ENCODE data around the gene KRT86. TPM values are rescaled to one million over a fixed set of nuclear protein-coding genes. Genes with fewer than 3 reads are reported as not detected.

KRT86 gene
- total and polyA plus RNA-seq, 9 of the 15 experiments (the other 6 are each of a cell fraction or from before 2014, with no cell fraction given), result not detected

GRCh38 chr12:52266514-52266913, 7.9 kb upstream of the KRT86 start:
- Histone ChIP-seq H3K4me3 (no peak overlapping the region), H2AFZ (ENCODE audit: low read depth, low read length) (no peak overlapping the region), H3K9ac (ENCODE audit: insufficient read depth in 1 of 2, low read depth in 2 of 2, low read length in 2 of 2) (no peak overlapping the region), H3K4me2 (ENCODE audit: insufficient read depth, low read length) (no peak overlapping the region), H4K20me1 (replicated peaks; ENCODE audit: control insufficient read depth, insufficient read depth, low read length) (no peaks in the 10 kb centered on the region), H3K9me1 (ENCODE audit: control insufficient read depth, insufficient read depth, low read length) (no peaks in the 10 kb centered on the region), H3K27ac (ENCODE audit: extremely low read depth, low read depth, low read length) (no peak overlapping the region), H3K27me3 (ENCODE audit: control insufficient read depth in 2 of 2, insufficient read depth in 2 of 2, low read length in 2 of 2) (peaks cover 0 to 23% of the 10 kb centered on the region in 2 experiments; a peak in 2 of 5 replicates), H3K79me2 (ENCODE audit: control insufficient read depth, insufficient read depth, low read length) (no peaks in the 10 kb centered on the region), H3K9me3 (replicated peaks; ENCODE audit: control insufficient read depth, insufficient read depth, low read depth, low read length) (no peaks in the 10 kb centered on the region), H3K36me3 (ENCODE audit: control insufficient read depth, insufficient read depth, low read length) (no peaks in the 10 kb centered on the region), H3K4me1 (replicated peaks in 1 of 2; ENCODE audit: control insufficient read depth in 2 of 2, insufficient read depth in 2 of 2, low read length in 2 of 2) (no peaks in the 10 kb centered on the region)
- CTCF ChIA-PET (ENCODE audit: low intra/inter-chr PET ratio), result no interaction called here
- intact Hi-C loops (cut with micrococcal nuclease) (no loop called here), in situ Hi-C loops (cut with MboI) (no loop called here)
- no TSS peak for BruUV-seq (replicated peaks)
- 0% methylated on average over 2 of the region's 2 CpGs for WGBS (ENCODE audit: insufficient coverage, low coverage, missing lambda C conversion rate)
- FAIRE-seq, result no peak
- DNase-seq (ENCODE audit: extremely low read depth in 1 of 4, low spot score in 3 of 4), result no peak
- POLR2A ChIA-PET, result no interaction called here
- no peak for ATAC-seq
- TF ChIP-seq ZNF407 (IDR thresholded peaks at IDR 0.05; ENCODE audit: low read depth) (no peak), MLLT1 (IDR thresholded peaks at IDR 0.05) (no peak), TOE1 (IDR thresholded peaks at IDR 0.05; ENCODE audit: borderline replicate concordance) (no peak), TOE1 (CRISPR knock-in tag; IDR thresholded peaks at IDR 0.05; ENCODE audit: borderline replicate concordance, low read depth) (no peak), KHSRP (IDR thresholded peaks at IDR 0.05) (no peak), HNRNPH1 (optimal IDR thresholded peaks at IDR 0.05; ENCODE audit: low read depth, low read length) (no peak), CEBPB (tag; IDR thresholded peaks at IDR 0.05) (no peak), SMAD1 (IDR thresholded peaks at IDR 0.05; ENCODE audit: low read depth, low read length, partially characterized antibody) (no peak), KDM1A (IDR thresholded peaks at IDR 0.05) (no peak), MYBL2 (IDR thresholded peaks at IDR 0.05; ENCODE audit: low read depth) (no peak), MYBL2 (CRISPR knock-in tag; IDR thresholded peaks at IDR 0.05; ENCODE audit: borderline replicate concordance) (no peak), GTF2A2 (tag; IDR thresholded peaks at IDR 0.05) (no peak), GTF2F1 (IDR thresholded peaks at IDR 0.05; ENCODE audit: low read depth, low read length) (no peak)
